Body of pancreas (tissue), 4 donors: Measurements from ENCODE around the gene SH3RF2. TPM values are rescaled to one million over a fixed set of nuclear protein-coding genes. Genes with fewer than 3 reads are reported as not detected.

Source experiments
- ATAC-seq: fragments of 150-250 bp; one replicate; pipeline ENCODE4 v1.9.1; 2016
- DNase-seq, 4 donors: peaks; one replicate each; pipeline ENCODE4 v3.0.0-alpha.2; 2019
- H3K27ac ChIP-seq, 4 donors: fragments of 200-600 bp; sonication (generic); 1 replicate in 3 of 4; 2 replicates in 1 of 4; pipeline versions ENCODE4 v1.5.1 to v1.6.1; 2016 to 2019; ENCODE audit warnings: mild to moderate bottlenecking in 1 of 4, mixed read lengths in 1 of 4, moderate library complexity in 1 of 4
- H3K27me3 ChIP-seq, 2 donors: fragments of 200-600 bp; sonication (generic); one replicate each; pipeline ENCODE4 v1.6.0; 2016; ENCODE audit warnings: mild to moderate bottlenecking in 1 of 2
- H3K36me3 ChIP-seq, 2 donors: fragments of 200-600 bp; sonication (generic); replicated peaks in 1 of 2; 2 replicates each; pipeline ENCODE4 v1.5.1; 2016; ENCODE audit warnings: low read depth in 2 of 2; ENCODE audit not compliant: insufficient read depth in 1 of 2
- H3K4me1 ChIP-seq: fragments of 200-600 bp; sonication (generic); one replicate; pipeline ENCODE4 v1.6.0; 2016
- H3K4me3 ChIP-seq, 2 donors: fragments of 200-600 bp; sonication (generic); 1 replicate in 1 of 2; 2 replicates in 1 of 2; pipeline ENCODE4 v1.5.1; 2016 to 2019
- H3K9me3 ChIP-seq, 3 donors: fragments of 200-600 bp; sonication (generic); 1 replicate in 2 of 3; 2 replicates in 1 of 3; pipeline ENCODE4 v1.5.1; 2016
- POLR2A ChIP-seq, 3 donors: fragments of 450-650 bp; IDR thresholded peaks; one replicate each; pipeline ENCODE4 v1.6.1; 2016; ENCODE audit warnings: antibody characterized with exemption in 3 of 3, mild to moderate bottlenecking in 2 of 3
- WGBS, 2 donors: methylation state at CpG; one replicate each; pipeline ENCODE4 v1.1.5; 2017; 5-methylcytosine and 5-hydroxymethylcytosine counted together
- intact Hi-C: fragments of 100-400 bp; cut with DNase I; formaldehyde crosslinking; loops from one replicate; pipeline ENCODE4 v1.15.1; 2023
- total RNA-seq, 2 donors: library from RNA; depleted of rRNA; stranded (reverse); fragments of >200 nt; gene quantifications; one replicate each; pipeline ENCODE4 v1.1.0, GENCODE V29; 2016
- TF ChIP-seq, protein P1 (sequence below), 7 experiments: fragments of 450-650 bp in 4 of 7; fragments of 200-600 bp in 3 of 7; sonication (generic) in 3 of 7; IDR thresholded peaks; one replicate each; pipeline ENCODE4 v1.5.1; 2016 to 2019; ENCODE audit warnings: antibody characterized with exemption in 7 of 7

The SH3RF2 gene
- total RNA-seq, 2 donors from 2014 or later = 14.8 to 25.7 TPM

- Histone ChIP-seq H3K4me3 (no peak overlapping the region), H3K27me3 (no peaks in the 10 kb centered on the region), H3K4me1 (no peaks in the 10 kb centered on the region), H3K36me3 (no peaks in the 10 kb centered on the region), H3K9me3 (no peaks in the 10 kb centered on the region), H3K27ac (no peak overlapping the region)
- DNase-seq = no peak
- ATAC-seq = no peak
- TF ChIP-seq, protein P1, sequence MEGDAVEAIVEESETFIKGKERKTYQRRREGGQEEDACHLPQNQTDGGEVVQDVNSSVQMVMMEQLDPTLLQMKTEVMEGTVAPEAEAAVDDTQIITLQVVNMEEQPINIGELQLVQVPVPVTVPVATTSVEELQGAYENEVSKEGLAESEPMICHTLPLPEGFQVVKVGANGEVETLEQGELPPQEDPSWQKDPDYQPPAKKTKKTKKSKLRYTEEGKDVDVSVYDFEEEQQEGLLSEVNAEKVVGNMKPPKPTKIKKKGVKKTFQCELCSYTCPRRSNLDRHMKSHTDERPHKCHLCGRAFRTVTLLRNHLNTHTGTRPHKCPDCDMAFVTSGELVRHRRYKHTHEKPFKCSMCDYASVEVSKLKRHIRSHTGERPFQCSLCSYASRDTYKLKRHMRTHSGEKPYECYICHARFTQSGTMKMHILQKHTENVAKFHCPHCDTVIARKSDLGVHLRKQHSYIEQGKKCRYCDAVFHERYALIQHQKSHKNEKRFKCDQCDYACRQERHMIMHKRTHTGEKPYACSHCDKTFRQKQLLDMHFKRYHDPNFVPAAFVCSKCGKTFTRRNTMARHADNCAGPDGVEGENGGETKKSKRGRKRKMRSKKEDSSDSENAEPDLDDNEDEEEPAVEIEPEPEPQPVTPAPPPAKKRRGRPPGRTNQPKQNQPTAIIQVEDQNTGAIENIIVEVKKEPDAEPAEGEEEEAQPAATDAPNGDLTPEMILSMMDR (IDR thresholded peaks at IDR 0.05) = no peak
- no peak for TF ChIP-seq POLR2A (IDR thresholded peaks at IDR 0.05)
- 86 to 93% methylated on average over 1 of the region's 1 CpG for WGBS, 2 donors
- intact Hi-C loops = no loop called here
Measured at GRCh38 chr5:145924849-145925248, 11.5 kb upstream of the SH3RF2 start.

- WGBS, 2 donors = 23 to 56% methylated on average over 1 of the region's 1 CpG
- intact Hi-C loops = no loop called here
- peak; percentile 33 for ATAC-seq
Measured at GRCh38 chr5:145925353-145925752, 11.0 kb upstream of the SH3RF2 start.

GRCh38 chr5:145925803-145926202 lies 10.6 kb upstream of the SH3RF2 start:
- Histone ChIP-seq H3K9me3 (no peaks in the 10 kb centered on the region), H3K4me3 (no peak overlapping the region), H3K27me3 (no peaks in the 10 kb centered on the region), H3K27ac (no peak overlapping the region), H3K36me3 (no peaks in the 10 kb centered on the region), H3K4me1 (no peaks in the 10 kb centered on the region)
- DNase-seq = no peak
- TF ChIP-seq, protein P1 (IDR thresholded peaks at IDR 0.05) = no peak
- no peak for TF ChIP-seq POLR2A (IDR thresholded peaks at IDR 0.05)
- no peak for ATAC-seq
- intact Hi-C loops = no loop called here

More at GRCh38 chr5:145925353-145925752, 11.0 kb upstream of the SH3RF2 start:
- TF ChIP-seq, protein P1 (IDR thresholded peaks at IDR 0.05) = no peak
- no peak for TF ChIP-seq POLR2A (IDR thresholded peaks at IDR 0.05)
- H3K36me3 ChIP-seq = no peaks in the 10 kb centered on the region
- H3K4me3 ChIP-seq = no peak overlapping the region
- H3K27me3 ChIP-seq = no peaks in the 10 kb centered on the region
- no peaks in the 10 kb centered on the region for H3K4me1 ChIP-seq
- no peak overlapping the region for H3K27ac ChIP-seq
- DNase-seq = no peak
- H3K9me3 ChIP-seq = no peaks in the 10 kb centered on the region

- intact Hi-C loops = no loop called here
- no peak overlapping the region for H3K27ac ChIP-seq
- TF ChIP-seq, protein P1 (IDR thresholded peaks at IDR 0.05) = no peak
- no peak for TF ChIP-seq POLR2A (IDR thresholded peaks at IDR 0.05)
- no peak for ATAC-seq
- no peaks in the 10 kb centered on the region for H3K36me3 ChIP-seq
- no peaks in the 10 kb centered on the region for H3K9me3 ChIP-seq
- 52 to 61% methylated on average over 2 of the region's 2 CpGs for WGBS, 2 donors
- DNase-seq = no peak
- H3K27me3 ChIP-seq = no peaks in the 10 kb centered on the region
- H3K4me3 ChIP-seq = no peak overlapping the region
- peaks cover 12% of the 10 kb centered on the region for H3K4me1 ChIP-seq
Measured at GRCh38 chr5:145931718-145932117, 4.7 kb upstream of the SH3RF2 start.

GRCh38 chr5:145934276-145934675 lies 2.1 kb upstream of the SH3RF2 start:
- ATAC-seq (no peak), DNase-seq (no peak)
- H3K27ac ChIP-seq = no peak overlapping the region
- no peak overlapping the region for H3K4me3 ChIP-seq
- TF ChIP-seq POLR2A (IDR thresholded peaks at IDR 0.05) = no peak
- TF ChIP-seq, protein P1 (IDR thresholded peaks at IDR 0.05) = no peak
- no peaks in the 10 kb centered on the region for H3K9me3 ChIP-seq
- no peaks in the 10 kb centered on the region for H3K36me3 ChIP-seq
- peaks cover 16% of the 10 kb centered on the region for H3K4me1 ChIP-seq
- WGBS, 2 donors = 79 to 80% methylated on average over 5 of the region's 5 CpGs
- no peaks in the 10 kb centered on the region for H3K27me3 ChIP-seq
- intact Hi-C loops = no loop called here
